DND-41 (cell line): Measurements from ENCODE around the gene FGF1.

ENCODE experiments used
- ATAC-seq: fragments of 200-7000 bp; cut with Tn5 transposase; 3 replicates; pipeline ENCODE4 v1.9.1; 2021; ENCODE audit warnings: low read depth; ENCODE audit not compliant: insufficient read depth
- DNase-seq: peaks from one replicate; pipeline ENCODE4 v3.0.0-alpha.2; 2020
- H2AFZ ChIP-seq: 2 replicates; pipeline ENCODE4 v1.6.0; 2012; ENCODE audit warnings: low read depth, low read length
- H3K27ac ChIP-seq: 2 replicates; pipeline ENCODE4 v1.5.1; 2012; ENCODE audit warnings: low read length, inconsistent platforms
- H3K27me3 ChIP-seq: fragments of 200-600 bp; sonication (generic); 2 replicates; pipeline ENCODE4 v1.6.0; 2012; ENCODE audit warnings: low read length, mild to moderate bottlenecking, inconsistent platforms; ENCODE audit not compliant: insufficient read depth, poor library complexity
- H3K36me3 ChIP-seq: 2 replicates; pipeline ENCODE4 v1.5.1; 2012; ENCODE audit warnings: low read length, inconsistent platforms; ENCODE audit not compliant: insufficient read depth
- H3K4me1 ChIP-seq: 2 replicates; pipeline ENCODE4 v1.5.1; 2012; ENCODE audit warnings: mild to moderate bottlenecking, low read length; ENCODE audit not compliant: insufficient read depth
- H3K4me2 ChIP-seq: 2 replicates; pipeline ENCODE4 v1.6.0; 2012; ENCODE audit warnings: mild to moderate bottlenecking, moderate library complexity, low read length, inconsistent platforms; ENCODE audit not compliant: insufficient read depth
- H3K4me3 ChIP-seq, 2 experiments: fragments of 200-600 bp in 1 of 2; shearing (Covaris generic) in 1 of 2; 2 replicates each; pipeline ENCODE4 v1.5.1; 2012 to 2016; ENCODE audit warnings: inconsistent platforms in 2 of 2, low read length in 2 of 2, mild to moderate bottlenecking in 2 of 2, low read depth in 1 of 2, moderate library complexity in 1 of 2
- H3K79me2 ChIP-seq: 2 replicates; pipeline ENCODE4 v1.6.0; 2012; ENCODE audit warnings: low read length, inconsistent platforms; ENCODE audit not compliant: insufficient read depth
- H3K9ac ChIP-seq: 2 replicates; pipeline ENCODE4 v1.6.0; 2012; ENCODE audit warnings: low read depth, mild to moderate bottlenecking, inconsistent platforms, low read length, moderate library complexity
- H3K9me3 ChIP-seq: 2 replicates; pipeline ENCODE4 v1.5.1; 2012; ENCODE audit warnings: low read length, moderate library complexity, mild to moderate bottlenecking, inconsistent platforms; ENCODE audit not compliant: insufficient read depth, severe bottlenecking
- H4K20me1 ChIP-seq: 2 replicates; pipeline ENCODE4 v1.6.0; 2012; ENCODE audit warnings: low read length; ENCODE audit not compliant: insufficient read depth
- EZH2 ChIP-seq: IDR thresholded peaks from 3 replicates; pipeline ENCODE4 v1.6.1; 2012; ENCODE audit warnings: borderline replicate concordance, low read depth, mild to moderate bottlenecking, moderate library complexity, low read length, inconsistent platforms; ENCODE audit not compliant: severe bottlenecking
- TF ChIP-seq, protein P1 (sequence below): IDR thresholded peaks from 2 replicates; pipeline ENCODE4 v1.5.1; 2012; ENCODE audit warnings: borderline replicate concordance, low read length, moderate library complexity, mild to moderate bottlenecking; ENCODE audit not compliant: poor library complexity, severe bottlenecking; ENCODE audit errors: extremely low read depth

FGF1 gene

DNA sequence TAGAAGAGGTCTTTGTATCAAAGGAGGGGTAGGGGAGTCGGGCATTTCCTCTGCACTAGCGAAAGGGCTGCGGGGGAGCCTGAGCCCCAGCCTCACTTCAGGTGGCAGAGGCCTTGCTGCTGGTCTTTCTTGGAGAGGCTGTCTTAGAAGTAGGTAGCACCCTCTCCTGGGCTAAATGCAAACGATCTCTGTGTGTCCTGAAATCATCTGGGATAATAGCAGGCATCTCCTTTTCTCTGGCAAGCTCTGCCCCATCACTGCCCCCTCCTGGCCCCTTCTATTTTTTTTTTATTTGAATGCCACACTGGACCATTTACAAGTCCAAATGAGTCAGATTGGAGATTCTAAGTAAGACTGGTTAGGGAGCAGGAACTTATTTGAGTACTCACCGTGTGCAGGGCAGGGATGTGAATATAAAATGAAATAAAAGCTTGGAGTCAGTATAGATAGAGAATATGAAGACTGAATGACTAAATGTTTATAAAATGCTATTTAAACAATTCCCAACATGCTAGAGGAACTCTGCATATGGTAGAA is 137.1 kb downstream of the FGF1 start:
- Histone ChIP-seq H3K27me3 (no peaks in the 10 kb centered on the region), H4K20me1 (no peaks in the 10 kb centered on the region), H3K36me3 (no peaks in the 10 kb centered on the region), H3K4me2 (no peak overlapping the region), H3K27ac (no peak overlapping the region), H3K4me1 (peaks cover 12% of the 10 kb centered on the region), H3K9me3 (no peaks in the 10 kb centered on the region), H2AFZ (no peak overlapping the region), H3K4me3 (no peak overlapping the region), H3K9ac (no peak overlapping the region), H3K79me2 (no peaks in the 10 kb centered on the region)
- ATAC-seq = peak; percentile 92
- peak; percentile 66 for DNase-seq
- TF ChIP-seq, protein P1, sequence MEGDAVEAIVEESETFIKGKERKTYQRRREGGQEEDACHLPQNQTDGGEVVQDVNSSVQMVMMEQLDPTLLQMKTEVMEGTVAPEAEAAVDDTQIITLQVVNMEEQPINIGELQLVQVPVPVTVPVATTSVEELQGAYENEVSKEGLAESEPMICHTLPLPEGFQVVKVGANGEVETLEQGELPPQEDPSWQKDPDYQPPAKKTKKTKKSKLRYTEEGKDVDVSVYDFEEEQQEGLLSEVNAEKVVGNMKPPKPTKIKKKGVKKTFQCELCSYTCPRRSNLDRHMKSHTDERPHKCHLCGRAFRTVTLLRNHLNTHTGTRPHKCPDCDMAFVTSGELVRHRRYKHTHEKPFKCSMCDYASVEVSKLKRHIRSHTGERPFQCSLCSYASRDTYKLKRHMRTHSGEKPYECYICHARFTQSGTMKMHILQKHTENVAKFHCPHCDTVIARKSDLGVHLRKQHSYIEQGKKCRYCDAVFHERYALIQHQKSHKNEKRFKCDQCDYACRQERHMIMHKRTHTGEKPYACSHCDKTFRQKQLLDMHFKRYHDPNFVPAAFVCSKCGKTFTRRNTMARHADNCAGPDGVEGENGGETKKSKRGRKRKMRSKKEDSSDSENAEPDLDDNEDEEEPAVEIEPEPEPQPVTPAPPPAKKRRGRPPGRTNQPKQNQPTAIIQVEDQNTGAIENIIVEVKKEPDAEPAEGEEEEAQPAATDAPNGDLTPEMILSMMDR = peak; percentile 79
- TF ChIP-seq EZH2 = no peak

DNA sequence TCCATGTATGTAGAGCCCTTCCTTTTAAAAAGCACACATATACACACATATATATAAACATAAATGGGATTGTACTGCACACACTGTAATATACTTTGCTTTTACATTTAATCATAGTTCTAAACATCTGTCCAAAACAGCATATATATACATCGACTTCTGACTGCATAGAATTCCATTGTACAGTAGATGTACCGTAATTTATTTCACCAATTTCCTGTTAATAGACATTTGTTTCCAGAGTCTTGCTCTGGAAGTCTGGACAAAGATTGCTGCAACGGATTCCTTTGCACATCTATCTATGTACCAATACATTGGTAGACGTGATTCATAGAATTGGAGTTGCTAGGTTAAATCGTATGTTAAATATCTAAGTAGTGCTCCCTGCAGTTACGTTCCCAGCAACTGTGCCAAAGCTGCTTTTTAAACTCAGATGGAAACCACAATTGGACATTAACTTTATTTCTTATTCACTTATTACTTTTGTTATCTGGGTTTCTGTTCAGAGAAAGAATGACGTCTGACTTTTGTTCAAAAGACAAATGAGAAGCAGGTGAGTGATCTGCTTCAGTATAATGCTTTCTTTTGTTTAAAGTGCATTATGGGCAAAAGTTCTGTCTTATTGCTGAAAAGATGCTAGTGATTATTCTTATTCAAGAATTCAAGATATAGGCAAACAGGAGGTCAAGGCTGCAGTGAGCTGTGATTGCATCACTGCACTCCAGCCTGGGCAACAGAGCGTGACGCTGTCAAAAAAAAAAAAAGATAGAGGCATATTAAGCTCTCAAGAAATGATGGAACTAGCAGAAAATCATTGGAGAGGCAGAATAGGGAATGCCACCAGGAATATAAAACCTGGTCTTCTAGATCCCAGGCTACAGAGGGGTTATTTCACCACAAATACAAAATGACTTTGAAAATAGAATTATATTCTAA is 138.2 kb downstream of the FGF1 start:
- no peaks in the 10 kb centered on the region for H3K36me3 ChIP-seq
- no peaks in the 10 kb centered on the region for H3K27me3 ChIP-seq
- no peak overlapping the region for H3K27ac ChIP-seq
- no peaks in the 10 kb centered on the region for H3K79me2 ChIP-seq
- no peak for ATAC-seq
- H3K4me2 ChIP-seq = no peak overlapping the region
- no peaks in the 10 kb centered on the region for H3K9me3 ChIP-seq
- H2AFZ ChIP-seq = no peak overlapping the region
- DNase-seq = no peak
- no peaks in the 10 kb centered on the region for H4K20me1 ChIP-seq
- H3K4me1 ChIP-seq = peaks cover 12% of the 10 kb centered on the region
- TF ChIP-seq, protein P1 = no peak
- TF ChIP-seq EZH2 = no peak
- H3K9ac ChIP-seq = no peak overlapping the region
- H3K4me3 ChIP-seq = no peak overlapping the region

DNA sequence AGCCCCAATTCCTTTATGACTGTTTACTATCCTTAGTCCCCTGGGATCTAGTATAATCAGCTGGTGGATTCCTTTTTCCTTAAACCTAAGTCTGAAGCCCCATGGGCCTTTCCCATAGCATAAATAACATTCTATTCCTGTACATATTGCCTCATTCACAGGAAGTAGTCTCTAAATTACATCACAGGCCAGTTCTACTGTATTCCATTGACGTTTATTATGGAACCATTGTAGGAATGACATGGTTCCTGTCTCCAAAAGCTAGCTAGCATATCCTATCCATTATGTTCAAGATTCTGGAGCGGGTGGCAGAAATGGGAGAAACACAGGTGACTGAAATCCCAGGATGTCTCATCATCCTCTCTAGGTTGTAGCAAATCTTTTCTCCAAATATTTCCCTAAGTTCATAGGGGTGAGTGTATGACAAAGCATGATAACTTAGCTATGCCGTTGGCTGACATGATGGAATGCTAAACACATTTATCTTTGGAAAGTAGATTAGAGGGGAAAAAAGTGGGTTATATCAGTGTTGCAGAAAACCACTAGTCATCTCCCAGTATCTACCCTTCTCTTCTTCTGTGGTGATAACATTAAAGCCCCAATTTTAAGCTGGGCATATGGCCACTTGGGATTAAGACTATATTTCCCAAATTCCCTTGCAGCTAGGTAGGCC is 140.1 kb downstream of the FGF1 start:
- ATAC-seq (no peak), DNase-seq (no peak)
- Histone ChIP-seq H4K20me1 (no peaks in the 10 kb centered on the region), H2AFZ (no peak overlapping the region), H3K79me2 (no peaks in the 10 kb centered on the region), H3K36me3 (no peaks in the 10 kb centered on the region), H3K4me3 (no peak overlapping the region), H3K27ac (no peak overlapping the region), H3K9ac (no peak overlapping the region), H3K27me3 (no peaks in the 10 kb centered on the region), H3K4me2 (no peak overlapping the region), H3K9me3 (no peaks in the 10 kb centered on the region), H3K4me1 (peaks cover 14% of the 10 kb centered on the region)
- TF ChIP-seq, protein P1 = no peak
- no peak for TF ChIP-seq EZH2
